Measurements from ENCODE around the gene BIN1. TPM values are rescaled to one million over a fixed set of nuclear protein-coding genes. Genes with fewer than 3 reads are reported as not detected.

The BIN1 gene
- total RNA-seq, 1 donor from 2014 or later: 182 TPM

DNA sequence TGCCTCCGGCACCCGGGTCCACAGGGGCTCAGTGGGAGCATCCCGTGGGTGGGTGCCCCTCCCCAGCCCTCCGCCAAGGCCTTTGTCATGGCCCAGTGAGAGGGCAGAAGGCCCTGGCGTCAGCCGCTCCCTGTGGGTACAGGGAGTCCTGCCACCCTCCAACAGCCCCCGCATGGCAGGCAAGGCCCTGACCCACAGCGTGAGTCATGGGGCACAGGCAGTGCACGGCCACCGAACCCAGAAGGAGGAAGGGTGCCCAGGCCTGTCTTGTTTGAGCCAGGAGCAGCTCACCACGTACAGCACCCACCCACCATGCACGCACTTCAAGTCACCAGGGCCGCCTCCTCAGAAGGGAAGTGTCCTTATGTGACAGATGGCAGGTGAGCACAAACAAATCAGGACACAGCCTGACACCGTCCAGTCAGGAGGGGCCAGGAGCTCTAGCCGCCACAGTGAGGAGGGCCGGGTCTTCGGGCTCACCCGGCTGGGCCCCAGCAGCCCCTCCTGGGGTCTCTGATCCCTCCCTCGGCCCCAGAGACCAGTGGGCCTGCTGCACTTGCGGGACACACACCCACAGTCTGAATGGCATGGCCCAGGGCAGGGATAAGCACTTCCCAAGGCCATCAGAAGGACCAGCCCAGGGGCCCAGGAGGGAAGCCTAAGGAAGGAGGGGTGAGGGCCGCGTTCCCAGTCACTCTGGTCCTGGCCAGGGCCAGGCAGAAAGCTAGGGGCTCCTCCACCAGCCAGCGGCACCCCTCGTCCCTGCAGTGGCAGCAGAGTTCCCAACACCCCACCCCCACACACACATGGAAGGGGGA is 25.8 kb downstream of the BIN1 start:
- Mint-ChIP-seq H3K4me1 (ENCODE audit: unreplicated experiment) (peaks cover 53% of the 10 kb centered on the region), H3K27ac (ENCODE audit: unreplicated experiment) (no peak overlapping the region), H3K4me3 (ENCODE audit: unreplicated experiment) (no peak overlapping the region), H3K9me3 (ENCODE audit: unreplicated experiment) (no peaks in the 10 kb centered on the region), H3K27me3 (ENCODE audit: unreplicated experiment) (peaks cover 21% of the 10 kb centered on the region), H3K36me3 (ENCODE audit: low read depth, unreplicated experiment) (peaks cover 13% of the 10 kb centered on the region)
- TF ChIP-seq, protein P1, sequence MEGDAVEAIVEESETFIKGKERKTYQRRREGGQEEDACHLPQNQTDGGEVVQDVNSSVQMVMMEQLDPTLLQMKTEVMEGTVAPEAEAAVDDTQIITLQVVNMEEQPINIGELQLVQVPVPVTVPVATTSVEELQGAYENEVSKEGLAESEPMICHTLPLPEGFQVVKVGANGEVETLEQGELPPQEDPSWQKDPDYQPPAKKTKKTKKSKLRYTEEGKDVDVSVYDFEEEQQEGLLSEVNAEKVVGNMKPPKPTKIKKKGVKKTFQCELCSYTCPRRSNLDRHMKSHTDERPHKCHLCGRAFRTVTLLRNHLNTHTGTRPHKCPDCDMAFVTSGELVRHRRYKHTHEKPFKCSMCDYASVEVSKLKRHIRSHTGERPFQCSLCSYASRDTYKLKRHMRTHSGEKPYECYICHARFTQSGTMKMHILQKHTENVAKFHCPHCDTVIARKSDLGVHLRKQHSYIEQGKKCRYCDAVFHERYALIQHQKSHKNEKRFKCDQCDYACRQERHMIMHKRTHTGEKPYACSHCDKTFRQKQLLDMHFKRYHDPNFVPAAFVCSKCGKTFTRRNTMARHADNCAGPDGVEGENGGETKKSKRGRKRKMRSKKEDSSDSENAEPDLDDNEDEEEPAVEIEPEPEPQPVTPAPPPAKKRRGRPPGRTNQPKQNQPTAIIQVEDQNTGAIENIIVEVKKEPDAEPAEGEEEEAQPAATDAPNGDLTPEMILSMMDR (IDR thresholded peaks at IDR 0.05; ENCODE audit: unreplicated experiment): no peak
- DNase-seq (ENCODE audit: low spot score): no peak

DNA sequence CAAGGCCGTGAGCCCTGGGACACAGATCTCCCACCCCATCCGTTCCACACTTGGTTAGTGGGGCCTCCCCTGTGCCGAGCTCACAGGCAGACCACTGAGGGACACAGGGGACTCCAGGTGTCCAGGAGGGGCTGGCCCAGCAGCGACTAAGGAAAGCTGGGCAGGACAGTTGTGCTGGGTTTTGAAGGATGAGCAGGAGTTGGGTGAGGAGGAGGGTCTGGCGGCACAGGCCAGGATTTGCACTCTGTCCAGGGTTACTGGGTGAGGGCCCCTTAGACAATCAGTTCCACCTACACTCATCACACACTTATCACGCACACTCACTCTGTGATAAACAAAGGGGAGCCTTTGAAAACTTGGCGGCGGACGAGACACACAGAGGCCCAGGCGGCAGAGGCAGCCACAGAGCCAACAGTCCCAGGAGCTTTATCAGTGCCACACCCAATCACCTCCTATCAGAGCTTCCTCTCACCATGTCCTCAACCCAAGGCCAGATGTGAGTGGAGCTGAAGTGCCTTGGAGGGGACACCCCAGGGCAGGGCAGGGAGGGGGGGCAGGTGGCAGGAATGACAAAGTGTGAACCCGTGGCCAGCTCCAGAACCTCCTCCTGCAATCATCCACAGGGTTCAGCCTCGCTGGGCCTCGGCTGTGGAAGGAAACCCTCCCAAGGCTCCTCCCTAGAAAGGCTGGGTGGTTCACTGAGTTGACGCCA is 26.6 kb downstream of the BIN1 start:
- Mint-ChIP-seq H3K4me1 (ENCODE audit: unreplicated experiment) (peaks cover 48% of the 10 kb centered on the region), H3K36me3 (ENCODE audit: low read depth, unreplicated experiment) (peaks cover 13% of the 10 kb centered on the region), H3K27me3 (ENCODE audit: unreplicated experiment) (peaks cover 21% of the 10 kb centered on the region), H3K27ac (ENCODE audit: unreplicated experiment) (no peak overlapping the region), H3K9me3 (ENCODE audit: unreplicated experiment) (no peaks in the 10 kb centered on the region), H3K4me3 (ENCODE audit: unreplicated experiment) (no peak overlapping the region)
- TF ChIP-seq, protein P1 (IDR thresholded peaks at IDR 0.05; ENCODE audit: unreplicated experiment): no peak
- no peak for DNase-seq (ENCODE audit: low spot score)

DNA sequence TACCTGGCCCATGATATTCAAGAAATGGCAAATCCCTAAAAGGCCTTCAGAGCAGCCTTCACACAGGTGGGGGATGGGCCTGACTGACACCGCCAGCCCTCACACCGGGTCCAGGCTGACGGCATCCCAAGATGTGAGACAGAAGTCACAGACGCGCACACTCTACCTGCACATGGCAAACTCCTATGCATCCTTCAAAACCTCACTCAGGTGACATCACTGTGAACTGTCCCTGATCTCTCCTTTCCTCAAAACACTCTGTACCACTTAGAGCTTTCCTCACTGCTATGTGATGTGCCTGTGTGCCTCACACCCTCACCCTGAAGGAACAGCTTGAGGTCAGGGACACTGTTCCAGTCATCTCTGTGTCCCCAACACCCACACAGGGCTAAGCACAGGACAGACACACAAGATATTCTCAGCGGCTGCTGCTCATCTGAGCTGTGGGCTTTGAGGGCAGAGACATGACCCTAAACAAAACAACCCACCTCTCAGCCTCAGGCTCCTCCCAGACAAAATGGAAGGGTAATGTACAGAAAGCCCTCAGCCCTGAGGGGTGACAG is 27.5 kb downstream of the BIN1 start:
- no peak for DNase-seq (ENCODE audit: low spot score)
- peaks cover 13% of the 10 kb centered on the region for H3K36me3 Mint-ChIP-seq (ENCODE audit: low read depth, unreplicated experiment)
- H3K4me1 Mint-ChIP-seq (ENCODE audit: unreplicated experiment): peaks cover 43% of the 10 kb centered on the region
- H3K9me3 Mint-ChIP-seq (ENCODE audit: unreplicated experiment): no peaks in the 10 kb centered on the region
- no peak overlapping the region for H3K4me3 Mint-ChIP-seq (ENCODE audit: unreplicated experiment)
- H3K27me3 Mint-ChIP-seq (ENCODE audit: unreplicated experiment): peaks cover 22% of the 10 kb centered on the region
- H3K27ac Mint-ChIP-seq (ENCODE audit: unreplicated experiment): peak overlapping the region; percentile 67
- TF ChIP-seq, protein P1 (IDR thresholded peaks at IDR 0.05; ENCODE audit: unreplicated experiment): no peak

DNA sequence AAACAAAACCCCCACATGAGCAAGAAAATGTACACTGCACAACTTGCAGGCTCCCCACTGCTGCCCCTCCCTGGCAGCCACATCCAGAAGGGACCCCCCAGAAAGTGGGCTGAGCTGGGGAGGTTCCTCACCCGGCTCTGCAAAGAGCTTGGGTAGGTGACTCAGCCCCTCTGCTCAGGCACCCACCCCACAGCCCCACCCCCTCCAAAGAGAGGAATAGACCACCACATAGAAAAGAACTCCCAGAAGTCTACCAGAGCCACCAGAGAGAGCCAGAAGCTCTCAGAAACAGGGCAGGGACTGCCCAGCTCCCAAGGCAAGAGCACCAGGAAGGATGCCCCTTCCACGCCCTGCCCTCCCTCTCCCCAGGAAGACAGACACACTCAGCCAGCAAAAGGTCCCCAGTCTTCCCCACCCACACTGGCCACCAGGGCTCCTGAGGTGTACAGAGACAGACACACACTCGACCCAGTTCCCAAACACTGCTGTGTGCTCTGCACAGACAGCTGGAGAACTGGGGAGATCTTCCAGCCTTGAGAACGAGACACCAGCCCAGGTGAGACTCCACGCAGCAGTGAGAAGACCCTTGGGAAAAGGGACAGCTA is 28.2 kb downstream of the BIN1 start:
- Mint-ChIP-seq H3K36me3 (ENCODE audit: low read depth, unreplicated experiment) (peaks cover 7% of the 10 kb centered on the region), H3K27me3 (ENCODE audit: unreplicated experiment) (peaks cover 22% of the 10 kb centered on the region), H3K27ac (ENCODE audit: unreplicated experiment) (peak overlapping the region; percentile 24), H3K4me3 (ENCODE audit: unreplicated experiment) (no peak overlapping the region), H3K4me1 (ENCODE audit: unreplicated experiment) (peaks cover 37% of the 10 kb centered on the region), H3K9me3 (ENCODE audit: unreplicated experiment) (no peaks in the 10 kb centered on the region)
- TF ChIP-seq, protein P1 (IDR thresholded peaks at IDR 0.05; ENCODE audit: unreplicated experiment): no peak
- no peak for DNase-seq (ENCODE audit: low spot score)
